WTC11 (cell line): ENCODE results near the gene RPUSD4.

Source experiments
- FOXP4 ChIP-seq: sonication (generic); formaldehyde crosslinking; IDR thresholded peaks from 2 replicates; pipeline ENCODE4 v1.8.0; 2022; ENCODE audit warnings: mild to moderate bottlenecking, missing genetic modification reagents
- PREB ChIP-seq: sonication (generic); formaldehyde crosslinking; IDR thresholded peaks from 2 replicates; pipeline ENCODE4 v1.8.1; 2022; ENCODE audit warnings: mild to moderate bottlenecking, missing genetic modification reagents, moderate library complexity, borderline replicate concordance

GRCh38 chr11:126159719-126160344 is 51.6 kb downstream of the RPUSD4 start:
- TF ChIP-seq FOXP4 (CRISPR knock-in tag), result 0 out of 2 replicates have a peak, but pooled peaks have one; percentile 25
- TF ChIP-seq PREB (CRISPR knock-in tag), result no peak
